Ovary (tissue), 3 donors: ENCODE results near the gene IFT88.

Experiments
- EP300 ChIP-seq: sonication (generic); formaldehyde crosslinking; IDR thresholded peaks from one replicate; pipeline ENCODE4 v1.6.1; 2017; ENCODE audit warnings: antibody characterized with exemption
- TF ChIP-seq, protein P1 (sequence below), 3 donors: fragments of 450-650 bp in 2 of 3; fragments of 200-600 bp in 1 of 3; IDR thresholded peaks; one replicate each; pipeline versions ENCODE4 v1.5.1 to v1.8.0; 2016 to 2022; ENCODE audit warnings: antibody characterized with exemption in 3 of 3, mild to moderate bottlenecking in 1 of 3
- donor health status: DM: no; HTN: no; CAD: no.

DNA sequence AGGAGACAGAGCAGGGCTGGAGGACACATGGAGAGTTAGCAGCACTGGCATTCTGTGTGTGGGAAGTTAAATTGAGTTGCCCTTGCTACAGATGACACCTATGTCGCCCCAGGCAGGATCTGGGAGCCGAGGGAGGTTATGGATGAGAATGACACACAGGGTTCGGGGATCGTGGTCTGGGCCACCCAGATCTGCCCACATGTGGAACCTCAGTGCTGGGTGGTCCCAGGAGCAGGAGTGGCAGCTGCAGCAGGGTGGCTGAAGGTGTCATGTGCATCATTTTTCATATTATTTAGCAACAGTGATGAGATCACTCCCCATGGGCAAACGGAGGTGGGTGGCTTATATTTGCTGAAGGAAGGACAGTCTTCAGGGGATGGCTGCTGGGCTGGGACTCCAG is 139.7 kb downstream of the IFT88 start:
- TF ChIP-seq EP300 = no peak
- TF ChIP-seq, protein P1, sequence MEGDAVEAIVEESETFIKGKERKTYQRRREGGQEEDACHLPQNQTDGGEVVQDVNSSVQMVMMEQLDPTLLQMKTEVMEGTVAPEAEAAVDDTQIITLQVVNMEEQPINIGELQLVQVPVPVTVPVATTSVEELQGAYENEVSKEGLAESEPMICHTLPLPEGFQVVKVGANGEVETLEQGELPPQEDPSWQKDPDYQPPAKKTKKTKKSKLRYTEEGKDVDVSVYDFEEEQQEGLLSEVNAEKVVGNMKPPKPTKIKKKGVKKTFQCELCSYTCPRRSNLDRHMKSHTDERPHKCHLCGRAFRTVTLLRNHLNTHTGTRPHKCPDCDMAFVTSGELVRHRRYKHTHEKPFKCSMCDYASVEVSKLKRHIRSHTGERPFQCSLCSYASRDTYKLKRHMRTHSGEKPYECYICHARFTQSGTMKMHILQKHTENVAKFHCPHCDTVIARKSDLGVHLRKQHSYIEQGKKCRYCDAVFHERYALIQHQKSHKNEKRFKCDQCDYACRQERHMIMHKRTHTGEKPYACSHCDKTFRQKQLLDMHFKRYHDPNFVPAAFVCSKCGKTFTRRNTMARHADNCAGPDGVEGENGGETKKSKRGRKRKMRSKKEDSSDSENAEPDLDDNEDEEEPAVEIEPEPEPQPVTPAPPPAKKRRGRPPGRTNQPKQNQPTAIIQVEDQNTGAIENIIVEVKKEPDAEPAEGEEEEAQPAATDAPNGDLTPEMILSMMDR (IDR thresholded peaks at IDR 0.05) = no peak
